A549 (cell line): ENCODE data around the gene FEM1C. TPM values are rescaled to one million over a fixed set of nuclear protein-coding genes. Genes with fewer than 3 reads are reported as not detected.

ENCODE experiments used
- ATAC-seq, 2 experiments: fragments of 200-7000 bp in 1 of 2; fragments of >200 bp in 1 of 2; cut with Nextera tagmentation in 1 of 2; cut with Tn5 transposase in 1 of 2; 3 replicates each; pipeline versions ENCODE4 v1.8.0 to v1.9.1; 2018 to 2020; ENCODE audit warnings: mild to moderate bottlenecking in 1 of 2, moderate library complexity in 1 of 2
- CTCF ChIA-PET: fragments of 300-600 bp; sonication (Branson Sonifier 250); formaldehyde crosslinking; extraction: SDS; loops from one replicate; lab custom pipeline; 2021; ENCODE audit warnings: antibody characterized with exemption, inconsistent platforms; lab: Yijun Ruan, JAX
- POLR2A ChIA-PET: fragments of 350-600 bp; formaldehyde crosslinking; extraction: SDS; loops from one replicate; lab custom pipeline; 2021; ENCODE audit warnings: antibody characterized with exemption, inconsistent platforms; lab: Yijun Ruan, JAX
- DNase-seq, 2 experiments: peaks; one replicate each; pipeline versions ENCODE4 v3.0.0 to v3.0.0-alpha.2; 2011 to 2016; ENCODE audit warnings: low read depth in 1 of 2, low spot score in 1 of 2
- FAIRE-seq: peaks from 2 replicates; lab custom pipeline; 2011; peaks lifted over from hg19 to GRCh38; lab: Jason Lieb, UNC
- H3K27ac ChIP-seq, 2 experiments: fragments of >200 bp; sonication (Bioruptor Twin); formaldehyde crosslinking; 3 replicates each; pipeline ENCODE4 v1.5.1; 2016 to 2017
- H3K4me1 ChIP-seq: fragments of >200 bp; sonication (Bioruptor Twin); formaldehyde crosslinking; 3 replicates; pipeline ENCODE4 v1.6.1; 2016
- H3K4me2 ChIP-seq: fragments of >200 bp; sonication (Bioruptor Twin); formaldehyde crosslinking; 3 replicates; pipeline ENCODE4 v1.6.1; 2016
- H3K4me3 ChIP-seq: fragments of >200 bp; sonication (Bioruptor Twin); formaldehyde crosslinking; 3 replicates; pipeline ENCODE4 v1.5.1; 2016
- H3K9me3 ChIP-seq: fragments of >200 bp; sonication (Bioruptor Twin); formaldehyde crosslinking; 3 replicates; pipeline ENCODE4 v1.6.1; 2016
- ATOH8 ChIP-seq: fragments of 250-450 bp; sonication (Bioruptor Pico); IDR thresholded peaks from 2 replicates; pipeline ENCODE4 v1.5.0; 2020; ENCODE audit warnings: low read depth, mild to moderate bottlenecking, moderate library complexity
- CBX2 ChIP-seq: fragments of 200-600 bp; sonication (generic); IDR thresholded peaks from 2 replicates; pipeline ENCODE4 v1.6.1; 2016; ENCODE audit warnings: low read depth, mild to moderate bottlenecking, borderline replicate concordance
- CHD4 ChIP-seq: fragments of 200-600 bp; sonication (generic); IDR thresholded peaks from 2 replicates; pipeline ENCODE4 v1.6.1; 2016; ENCODE audit warnings: antibody characterized with exemption, mild to moderate bottlenecking, borderline replicate concordance
- EHF ChIP-seq: fragments of 250-450 bp; sonication (Bioruptor Pico); IDR thresholded peaks from 2 replicates; pipeline ENCODE4 v1.5.0; 2020; ENCODE audit warnings: mild to moderate bottlenecking
- EHMT2 ChIP-seq: fragments of 200-600 bp; sonication (generic); IDR thresholded peaks from 2 replicates; pipeline ENCODE4 v1.6.1; 2016; ENCODE audit warnings: antibody characterized with exemption, low read depth, mild to moderate bottlenecking, moderate library complexity
- EP300 ChIP-seq, 2 experiments: fragments of >200 bp; sonication (Bioruptor Twin); formaldehyde crosslinking; IDR thresholded peaks; 2 replicates in 1 of 2; 3 replicates in 1 of 2; pipeline ENCODE4 v1.6.1; 2016 to 2017
- ESRRA ChIP-seq: fragments of 150-350 bp; IDR thresholded peaks from 2 replicates; pipeline ENCODE4 v1.6.1; 2014; ENCODE audit warnings: mild to moderate bottlenecking, low read length, borderline replicate concordance
- FOXS1 ChIP-seq: fragments of 250-450 bp; sonication (Bioruptor Pico); IDR thresholded peaks from 2 replicates; pipeline ENCODE4 v1.5.0; 2020; ENCODE audit warnings: mild to moderate bottlenecking, moderate library complexity
- GATA3 ChIP-seq: IDR thresholded peaks from 2 replicates; pipeline ENCODE4 v1.6.1; 2012; ENCODE audit warnings: borderline replicate concordance
- HDAC2 ChIP-seq: fragments of 200-600 bp; sonication (generic); IDR thresholded peaks from 2 replicates; pipeline ENCODE4 v1.6.1; 2016
- HEYL ChIP-seq: fragments of 250-450 bp; sonication (Bioruptor Pico); IDR thresholded peaks from 2 replicates; pipeline ENCODE4 v1.8.0; 2021; ENCODE audit warnings: mild to moderate bottlenecking, moderate library complexity
- HOXB13 ChIP-seq: fragments of 250-450 bp; sonication (Bioruptor Pico); IDR thresholded peaks from 2 replicates; pipeline ENCODE4 v1.5.0; 2020; ENCODE audit warnings: low read depth, mild to moderate bottlenecking, moderate library complexity
- HOXB5 ChIP-seq: fragments of 250-450 bp; sonication (Bioruptor Pico); IDR thresholded peaks from 2 replicates; pipeline ENCODE4 v1.5.0; 2020; ENCODE audit warnings: mild to moderate bottlenecking, moderate library complexity
- JUN ChIP-seq, 2 experiments: fragments of >200 bp; sonication (Bioruptor Twin); formaldehyde crosslinking; IDR thresholded peaks; 2 replicates in 1 of 2; 3 replicates in 1 of 2; pipeline ENCODE4 v1.6.1; 2016 to 2017
- JUNB ChIP-seq: fragments of >200 bp; sonication (Bioruptor Twin); formaldehyde crosslinking; IDR thresholded peaks from 2 replicates; pipeline ENCODE4 v1.6.1; 2016
- KDM5A ChIP-seq: fragments of 200-600 bp; sonication (generic); IDR thresholded peaks from 2 replicates; pipeline ENCODE4 v1.6.1; 2016; ENCODE audit warnings: antibody characterized with exemption, mild to moderate bottlenecking
- MAZ ChIP-seq: fragments of 150-350 bp; IDR thresholded peaks from 2 replicates; pipeline ENCODE4 v1.6.1; 2014; ENCODE audit warnings: antibody characterized with exemption, low read depth, low read length, borderline replicate concordance
- POLR2A ChIP-seq: IDR thresholded peaks from 2 replicates; pipeline ENCODE4 v1.6.1; 2012; ENCODE audit warnings: mild to moderate bottlenecking, low read length
- RARB ChIP-seq: fragments of 250-450 bp; sonication (Bioruptor Pico); IDR thresholded peaks from 2 replicates; pipeline ENCODE4 v1.8.0; 2021; ENCODE audit warnings: mild to moderate bottlenecking, moderate library complexity
- RCOR1 ChIP-seq: fragments of 150-350 bp; IDR thresholded peaks from 2 replicates; pipeline ENCODE4 v1.6.1; 2014; ENCODE audit warnings: antibody characterized with exemption, low read length, low read depth
- RNF2 ChIP-seq: fragments of 200-600 bp; sonication (generic); IDR thresholded peaks from 2 replicates; pipeline ENCODE4 v1.6.1; 2016; ENCODE audit warnings: low read depth, mild to moderate bottlenecking, antibody characterized with exemption, moderate library complexity, borderline replicate concordance
- TFCP2L1 ChIP-seq: fragments of 250-450 bp; sonication (Bioruptor Pico); IDR thresholded peaks from 2 replicates; pipeline ENCODE4 v1.5.0; 2021; ENCODE audit warnings: mild to moderate bottlenecking
- TP53 ChIP-seq: fragments of 250-450 bp; sonication (Bioruptor Pico); IDR thresholded peaks from 2 replicates; pipeline ENCODE4 v1.5.0; 2021; ENCODE audit warnings: mild to moderate bottlenecking, moderate library complexity
- ZFP36 ChIP-seq: fragments of 450-650 bp; IDR thresholded peaks from 2 replicates; pipeline ENCODE4 v1.6.1; 2014; ENCODE audit warnings: borderline replicate concordance; ENCODE audit not compliant: partially characterized antibody
- WGBS: methylation state at CpG from one replicate; pipeline ENCODE4 v1.1.6; 2017; ENCODE audit errors: missing lambda C conversion rate; 5-methylcytosine and 5-hydroxymethylcytosine counted together
- polyA plus RNA-seq, 4 experiments: library from polyadenylated mRNA; depleted of rRNA in 3 of 4; stranded (reverse); fragments of >200 nt; fragmentation: RNase III in 1 of 4; extraction: RNeasy Plus Mini Kit Qiagen cat#74134 plus additional on column Dnase treatment in 1 of 4; gene quantifications; 2 replicates in 3 of 4; 3 replicates in 1 of 4; pipeline ENCODE4 v1.2.3, GENCODE V29; 2011 to 2017
- TF ChIP-seq, protein P1 (sequence below): fragments of 150-350 bp; IDR thresholded peaks from 2 replicates; pipeline ENCODE4 v1.6.1; 2014; ENCODE audit warnings: low read depth, mild to moderate bottlenecking, low read length
- TF ChIP-seq, protein P2 (sequence below): fragments of 200-600 bp; sonication (generic); IDR thresholded peaks from 2 replicates; pipeline ENCODE4 v1.6.1; 2016; ENCODE audit warnings: antibody characterized with exemption, mild to moderate bottlenecking, moderate library complexity

The FEM1C gene
- polyA plus RNA-seq, 2 of the 4 experiments (the other 2 are of a cell fraction), result 6.3 to 8.4 TPM

- Histone ChIP-seq H3K9me3 (no peaks in the 10 kb centered on the region), H3K4me3 (no peak overlapping the region), H3K4me1 (no peaks in the 10 kb centered on the region), H3K27ac (no peak overlapping the region), H3K4me2 (no peak overlapping the region)
- ChIA-PET CTCF (interaction anchor here (1.1 to 4.8 kb wide), 4 partner anchors 10 to 259 kb away, joined by 3 to 24 read pairs (median 6); no protein-coding TSS in a partner anchor), POLR2A (no interaction called here)
- no peak for DNase-seq
- TF ChIP-seq EHF (CRISPR knock-in tag), result no peak
- TF ChIP-seq HOXB5, result no peak
- TF ChIP-seq, protein P1, sequence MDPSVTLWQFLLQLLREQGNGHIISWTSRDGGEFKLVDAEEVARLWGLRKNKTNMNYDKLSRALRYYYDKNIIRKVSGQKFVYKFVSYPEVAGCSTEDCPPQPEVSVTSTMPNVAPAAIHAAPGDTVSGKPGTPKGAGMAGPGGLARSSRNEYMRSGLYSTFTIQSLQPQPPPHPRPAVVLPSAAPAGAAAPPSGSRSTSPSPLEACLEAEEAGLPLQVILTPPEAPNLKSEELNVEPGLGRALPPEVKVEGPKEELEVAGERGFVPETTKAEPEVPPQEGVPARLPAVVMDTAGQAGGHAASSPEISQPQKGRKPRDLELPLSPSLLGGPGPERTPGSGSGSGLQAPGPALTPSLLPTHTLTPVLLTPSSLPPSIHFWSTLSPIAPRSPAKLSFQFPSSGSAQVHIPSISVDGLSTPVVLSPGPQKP, result no peak
- no peak for TF ChIP-seq CHD4
- no peak for TF ChIP-seq KDM5A
- no peak for TF ChIP-seq RARB (CRISPR knock-in tag)
- TF ChIP-seq JUN (IDR thresholded peaks at IDR 0.05), result no peak
- no peak for TF ChIP-seq POLR2A
- no peak for TF ChIP-seq EHMT2
- no peak for TF ChIP-seq ATOH8
- TF ChIP-seq FOXS1 (CRISPR knock-in tag), result no peak
- TF ChIP-seq HOXB13, result no peak
- TF ChIP-seq TP53 (CRISPR knock-in tag), result no peak
- no peak for TF ChIP-seq GATA3
- TF ChIP-seq EP300 (IDR thresholded peaks at IDR 0.05), result no peak
- TF ChIP-seq JUNB, result no peak
- TF ChIP-seq RCOR1, result no peak
- no peak for TF ChIP-seq HDAC2
- 74% methylated on average over 2 of the region's 2 CpGs for WGBS
- ATAC-seq, result no peak
- FAIRE-seq, result no peak
These were observed 20.7 kb upstream of the FEM1C start for GRCh38 chr5:115565233-115565632.

DNA sequence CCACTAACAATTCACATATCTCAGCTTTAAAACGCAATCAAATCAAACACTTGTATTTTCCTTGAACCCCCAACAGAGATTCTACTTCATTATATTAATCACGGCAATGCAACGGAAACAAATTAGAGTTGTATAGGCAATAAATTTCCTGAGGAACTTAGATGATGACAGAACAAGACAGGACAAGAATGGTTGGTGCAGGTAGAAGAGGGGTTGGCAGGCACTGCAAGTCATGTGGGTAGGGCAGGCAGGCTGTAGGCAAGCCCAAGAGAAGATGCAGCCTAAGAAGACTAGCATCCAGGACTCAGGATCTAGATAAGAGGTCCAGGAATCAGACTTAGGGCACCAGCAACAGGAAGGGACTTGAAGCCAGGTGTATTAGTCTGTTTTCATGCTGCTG is 16.6 kb upstream of the FEM1C start:
- no peak for TF ChIP-seq MAZ
- no peak for TF ChIP-seq RNF2
- no peak for TF ChIP-seq EHMT2
- no peak for TF ChIP-seq POLR2A
- TF ChIP-seq ESRRA, result no peak
- TF ChIP-seq, protein P2, sequence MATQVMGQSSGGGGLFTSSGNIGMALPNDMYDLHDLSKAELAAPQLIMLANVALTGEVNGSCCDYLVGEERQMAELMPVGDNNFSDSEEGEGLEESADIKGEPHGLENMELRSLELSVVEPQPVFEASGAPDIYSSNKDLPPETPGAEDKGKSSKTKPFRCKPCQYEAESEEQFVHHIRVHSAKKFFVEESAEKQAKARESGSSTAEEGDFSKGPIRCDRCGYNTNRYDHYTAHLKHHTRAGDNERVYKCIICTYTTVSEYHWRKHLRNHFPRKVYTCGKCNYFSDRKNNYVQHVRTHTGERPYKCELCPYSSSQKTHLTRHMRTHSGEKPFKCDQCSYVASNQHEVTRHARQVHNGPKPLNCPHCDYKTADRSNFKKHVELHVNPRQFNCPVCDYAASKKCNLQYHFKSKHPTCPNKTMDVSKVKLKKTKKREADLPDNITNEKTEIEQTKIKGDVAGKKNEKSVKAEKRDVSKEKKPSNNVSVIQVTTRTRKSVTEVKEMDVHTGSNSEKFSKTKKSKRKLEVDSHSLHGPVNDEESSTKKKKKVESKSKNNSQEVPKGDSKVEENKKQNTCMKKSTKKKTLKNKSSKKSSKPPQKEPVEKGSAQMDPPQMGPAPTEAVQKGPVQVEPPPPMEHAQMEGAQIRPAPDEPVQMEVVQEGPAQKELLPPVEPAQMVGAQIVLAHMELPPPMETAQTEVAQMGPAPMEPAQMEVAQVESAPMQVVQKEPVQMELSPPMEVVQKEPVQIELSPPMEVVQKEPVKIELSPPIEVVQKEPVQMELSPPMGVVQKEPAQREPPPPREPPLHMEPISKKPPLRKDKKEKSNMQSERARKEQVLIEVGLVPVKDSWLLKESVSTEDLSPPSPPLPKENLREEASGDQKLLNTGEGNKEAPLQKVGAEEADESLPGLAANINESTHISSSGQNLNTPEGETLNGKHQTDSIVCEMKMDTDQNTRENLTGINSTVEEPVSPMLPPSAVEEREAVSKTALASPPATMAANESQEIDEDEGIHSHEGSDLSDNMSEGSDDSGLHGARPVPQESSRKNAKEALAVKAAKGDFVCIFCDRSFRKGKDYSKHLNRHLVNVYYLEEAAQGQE, result no peak
- no peak for TF ChIP-seq HDAC2
- TF ChIP-seq, protein P1, result no peak
- TF ChIP-seq RARB (CRISPR knock-in tag), result no peak
- TF ChIP-seq CBX2, result no peak
- TF ChIP-seq JUN (IDR thresholded peaks at IDR 0.05), result no peak
- TF ChIP-seq ZFP36, result no peak
- TF ChIP-seq HEYL (CRISPR knock-in tag), result no peak
- TF ChIP-seq TFCP2L1 (CRISPR knock-in tag), result no peak
- no peaks in the 10 kb centered on the region for H3K9me3 ChIP-seq
- FAIRE-seq (no peak), ATAC-seq (no peak), DNase-seq (no peak)
- ChIA-PET POLR2A (interaction anchor here (1.9 kb wide), 1 partner anchor 16 kb away, joined by 6 read pairs; the partner anchor contains the start of gene FEM1C), CTCF (interaction anchor here (0.9 to 1.8 kb wide), 2 partner anchors 13 to 14 kb away, joined by 3 to 8 read pairs; no protein-coding TSS in a partner anchor)
- no peak overlapping the region for H3K27ac ChIP-seq
- WGBS, result 77% methylated on average over 3 of the region's 3 CpGs
- H3K4me1 ChIP-seq, result peaks cover 8% of the 10 kb centered on the region; the same call in 2 of the 3 replicates
- H3K4me2 ChIP-seq, result no peak overlapping the region
- H3K4me3 ChIP-seq, result no peak overlapping the region
